Measurements from ENCODE around the gene FAF2. TPM values are rescaled to one million over a fixed set of nuclear protein-coding genes. Genes with fewer than 3 reads are reported as not detected.

The FAF2 gene
- total and polyA plus RNA-seq, 10 donors = 7.6 to 41.3 (median 31.8) TPM

GRCh38 chr5:176557846-176558245 lies 109.7 kb downstream of the FAF2 start:
- no peaks in the 10 kb centered on the region for H3K36me3 ChIP-seq
- no peak overlapping the region for H3K27ac ChIP-seq
- H3K9me3 ChIP-seq = no peaks in the 10 kb centered on the region
- TF ChIP-seq POLR2AphosphoS5 (IDR thresholded peaks at IDR 0.05) = no peak
- no peak for TF ChIP-seq POLR2A (IDR thresholded peaks at IDR 0.05)
- no peak for TF ChIP-seq CTCF (IDR thresholded peaks at IDR 0.05 in 8 of 11, conservative IDR thresholded peaks at IDR 0.05 in 3 of 11)
- DNase-seq = no peak
- H3K27me3 ChIP-seq (replicated peaks in 1 of 7) = peaks cover 0 to 26% (median 0%) of the 10 kb centered on the region in 7 donors
- H3K4me3 ChIP-seq = no peak overlapping the region
- WGBS, 5 donors = 95 to 99% (median 96%) methylated on average over 12 to 13 of the region's 13 CpGs
- H3K4me1 ChIP-seq = peaks cover 0 to 40% (median 4%) of the 10 kb centered on the region in 6 donors
- intact Hi-C loops (cut with DNase I; ENCODE audit: low total_unique reads) = no loop called here

Small RNA genes within 50 kb of the gene (small RNA-seq; reads per million reads assigned to genes)
- gene AC010297.1 = 0 reads per million in 4 donors
- gene RF00019 = 0 reads per million in 4 donors
- gene RN7SL684P = 0 reads per million in 4 donors

Other genes starting within 250 kb of the FAF2 start
- gene SIMC1, start 210.0 kb upstream of the FAF2 start, total RNA-seq = 10 to 100 TPM; 19.4 to 33.8 (median 27.9) TPM
- gene SIMC1, start 210.0 kb upstream of the FAF2 start, polyA plus RNA-seq = 1 to 10 TPM; 5.2 to 6.6 (median 5.3) TPM
- 10 to 100 TPM; 60.2 to 99.0 (median 75.1) TPM for gene KIAA1191, start 86.6 kb upstream of the FAF2 start, total RNA-seq
- 10 to 100 TPM; 24.4 to 34.4 (median 26.3) TPM for gene KIAA1191, start 86.6 kb upstream of the FAF2 start, polyA plus RNA-seq
- 10 to 100 TPM in 3 of 7 donors, 1 to 10 TPM in 4; 4.7 to 17.8 (median 9.0) TPM for gene ARL10, start 82.9 kb upstream of the FAF2 start, total RNA-seq
- gene ARL10, start 82.9 kb upstream of the FAF2 start, polyA plus RNA-seq = 1 to 10 TPM; 1.6 to 4.0 (median 2.6) TPM
- gene NOP16, start 59.8 kb upstream of the FAF2 start, total RNA-seq = 10 to 100 TPM in 5 of 7 donors, 1 to 10 TPM in 2; 5.9 to 23.3 (median 12.4) TPM
- 10 to 100 TPM; 37.4 to 47.1 (median 41.5) TPM for gene NOP16, start 59.8 kb upstream of the FAF2 start, polyA plus RNA-seq
- 100 to 1,000 TPM in 4 of 7 donors, 10 to 100 TPM in 3; 89.3 to 191 (median 102) TPM for gene HIGD2A, start 59.6 kb upstream of the FAF2 start, total RNA-seq
- 100 to 1,000 TPM; 196 to 276 (median 220) TPM for gene HIGD2A, start 59.6 kb upstream of the FAF2 start, polyA plus RNA-seq
- gene CLTB, start 31.8 kb upstream of the FAF2 start, total RNA-seq = 10 to 100 TPM; 51.9 to 70.2 (median 62.9) TPM
- 10 to 100 TPM; 64.1 to 98.4 (median 69.2) TPM for gene CLTB, start 31.8 kb upstream of the FAF2 start, polyA plus RNA-seq
- gene RNF44, start 89.0 kb downstream of the FAF2 start, total RNA-seq = 100 to 1,000 TPM in 6 of 7 donors, 10 to 100 TPM in 1; 75.1 to 143 (median 121) TPM
- gene RNF44, start 89.0 kb downstream of the FAF2 start, polyA plus RNA-seq = 10 to 100 TPM; 28.0 to 82.1 (median 44.4) TPM
- gene CDHR2, start 101.0 kb downstream of the FAF2 start, total RNA-seq = 1 to 10 TPM in 1 of 7 donors, under 1 TPM in 4, not detected in 2; 0.17 to 1.4 (median 0.54) TPM
- gene CDHR2, start 101.0 kb downstream of the FAF2 start, polyA plus RNA-seq = under 1 TPM; 0.02 to 0.26 (median 0.10) TPM
- gene GPRIN1, start 161.8 kb downstream of the FAF2 start, total RNA-seq = 1 to 10 TPM in 4 of 7 donors, under 1 TPM in 3; 0.52 to 1.3 (median 1.1) TPM
- gene GPRIN1, start 161.8 kb downstream of the FAF2 start, polyA plus RNA-seq = under 1 TPM; 0.13 to 0.48 (median 0.46) TPM
- gene SNCB, start 182.1 kb downstream of the FAF2 start, total RNA-seq = not detected
- under 1 TPM; 0.19 to 0.41 (median 0.33) TPM for gene SNCB, start 182.1 kb downstream of the FAF2 start, polyA plus RNA-seq
- not detected for gene EIF4E1B, start 182.3 kb downstream of the FAF2 start, total RNA-seq
- gene EIF4E1B, start 182.3 kb downstream of the FAF2 start, polyA plus RNA-seq = not detected
- gene TSPAN17, start 199.1 kb downstream of the FAF2 start, total RNA-seq = 10 to 100 TPM; 18.4 to 36.4 (median 24.1) TPM
- 10 to 100 TPM; 15.3 to 33.3 (median 22.6) TPM for gene TSPAN17, start 199.1 kb downstream of the FAF2 start, polyA plus RNA-seq